Mammary epithelial cell (primary cell): ENCODE data around the gene LEUTX.

Source experiments
- CTCF ChIP-seq, 2 donors: IDR thresholded peaks in 1 of 2; conservative IDR thresholded peaks in 1 of 2; 2 replicates each; pipeline ENCODE4 v1.5.1; 2011 to 2012; ENCODE audit warnings: inconsistent platforms in 2 of 2, low read length in 2 of 2, mild to moderate bottlenecking in 2 of 2, control low read depth in 1 of 2, low read depth in 1 of 2; ENCODE audit not compliant: insufficient read depth in 1 of 2; ENCODE audit errors: extremely low read depth in 1 of 2
- EZH2 ChIP-seq: IDR thresholded peaks from 2 replicates; pipeline ENCODE4 v1.6.1; 2012; ENCODE audit warnings: low read length, inconsistent platforms, borderline replicate concordance

- TF ChIP-seq CTCF (conservative IDR thresholded peaks at IDR 0.05 in 1 of 2, IDR thresholded peaks at IDR 0.05 in 1 of 2; ENCODE audit: extremely low read depth in 1 of 2, insufficient read depth in 1 of 2, low read depth in 1 of 2, low read length in 2 of 2), result no peak
- TF ChIP-seq EZH2, result no peak
These were observed 40.8 kb upstream of the LEUTX start, which contains the start of gene CLC for GRCh38 chr19:39737891-39738290.
